SK-N-MC (cell line): Measurements from ENCODE around the gene SLC24A4.

Experiments used
- EZH2 ChIP-seq: fragments of 200-600 bp; sonication (generic); IDR thresholded peaks from one replicate; pipeline ENCODE4 v1.6.1; 2017; ENCODE audit warnings: antibody characterized with exemption
- FOXP2 ChIP-seq: optimal IDR thresholded peaks from 2 replicates; pipeline ENCODE3; 2011; ENCODE audit warnings: mild to moderate bottlenecking, moderate library complexity; ENCODE audit not compliant: insufficient read depth; ENCODE audit errors: extremely low read length, control extremely low read depth
- POLR2AphosphoS5 ChIP-seq: IDR thresholded peaks from 2 replicates; pipeline ENCODE4 v1.6.1; 2012; ENCODE audit warnings: mild to moderate bottlenecking, low read depth, low read length, borderline replicate concordance

DNA sequence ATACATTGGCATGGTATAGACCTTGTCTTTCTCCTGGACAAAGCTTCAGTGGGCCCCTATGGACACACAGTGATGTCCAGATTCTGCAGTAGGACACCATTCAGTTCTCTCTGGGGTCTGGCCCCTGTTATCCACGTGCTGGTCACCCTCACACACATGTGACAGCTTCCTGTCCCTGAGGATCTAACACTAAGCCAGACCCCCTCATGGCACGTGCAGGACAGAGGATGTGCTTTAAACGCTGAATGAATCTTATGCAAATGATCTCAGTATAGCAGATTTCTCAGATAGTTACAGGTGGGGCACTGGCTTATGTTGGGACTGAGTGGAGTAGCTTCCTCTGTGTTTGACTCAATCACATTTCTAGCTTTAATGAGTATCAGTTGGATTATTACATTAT is 33.7 kb downstream of the SLC24A4 start:
- TF ChIP-seq POLR2AphosphoS5 (no peak), EZH2 (no peak), FOXP2 (no peak)
